Urinary bladder (tissue), 4 donors: ENCODE measurements around the gene PLSCR2. TPM values are rescaled to one million over a fixed set of nuclear protein-coding genes. Genes with fewer than 3 reads are reported as not detected.
"Not testable (repeated sequence)": the region's sequence is repeated elsewhere in the genome, so short reads cannot be mapped to it uniquely, and the experiment has no call there.

Source experiments
- DNase-seq: peaks from one replicate; pipeline ENCODE4 v3.0.0-alpha.2; 2015; ENCODE audit errors: extremely low spot score
- H3K27ac ChIP-seq: one replicate; pipeline ENCODE4 v1.5.1; 2013; ENCODE audit warnings: low read depth, mild to moderate bottlenecking, moderate library complexity
- H3K36me3 ChIP-seq: one replicate; pipeline ENCODE4 v1.6.1; 2013; ENCODE audit warnings: mild to moderate bottlenecking, moderate library complexity; ENCODE audit not compliant: insufficient read depth
- H3K4me1 ChIP-seq: one replicate; pipeline ENCODE4 v1.6.1; 2013; ENCODE audit warnings: mild to moderate bottlenecking, moderate library complexity; ENCODE audit not compliant: insufficient read depth
- H3K4me3 ChIP-seq: one replicate; pipeline ENCODE4 v1.5.1; 2013; ENCODE audit warnings: low read depth, low read length
- WGBS: extraction: QIAGEN DNeasy Blood & Tissue Kit; methylation state at CpG from one replicate; pipeline ENCODE4 v1.1.7; 2013; 5-methylcytosine and 5-hydroxymethylcytosine counted together
- polyA plus RNA-seq: library from polyadenylated mRNA; stranded (reverse); fragments of 200-250 nt; gene quantifications from one replicate; pipeline ENCODE4 v1.2.3, GENCODE V29; 2013
- total RNA-seq: library from RNA; depleted of rRNA; stranded (reverse); fragments of >200 nt; gene quantifications from one replicate; pipeline ENCODE4 v1.2.3, GENCODE V29; 2014
- donor health status: healthy with polysubstance abuse.
- donor health status: healthy.

PLSCR2 gene
- total and polyA plus RNA-seq, 2 donors = 0.85 TPM; not detected in 1

GRCh38 chr3:146498002-146498736 lies 28.8 kb upstream of the PLSCR2 start:
- no peak overlapping the region for H3K27ac ChIP-seq
- no peaks in the 10 kb centered on the region for H3K36me3 ChIP-seq
- no peak overlapping the region for H3K4me3 ChIP-seq
- no peaks in the 10 kb centered on the region for H3K4me1 ChIP-seq
- 80% methylated on average over 13 of the region's 13 CpGs for WGBS
- DNase-seq = no peak

GRCh38 chr3:146497145-146497843 lies 27.9 kb upstream of the PLSCR2 start:
- H3K4me3 ChIP-seq, H3K36me3 ChIP-seq, H3K4me1 ChIP-seq, H3K27ac ChIP-seq, DNase-seq: not testable (repeated sequence)
- WGBS = 91% methylated on average over 28 of the region's 28 CpGs

- Histone ChIP-seq H3K27ac (no peak overlapping the region), H3K36me3 (no peaks in the 10 kb centered on the region), H3K4me1 (no peaks in the 10 kb centered on the region), H3K4me3 (no peak overlapping the region)
- DNase-seq = no peak
- WGBS = 0% methylated on average over 1 of the region's 1 CpG
Measured at GRCh38 chr3:146496726-146497125, 27.4 kb upstream of the PLSCR2 start.

GRCh38 chr3:146496251-146496650 lies 26.9 kb upstream of the PLSCR2 start:
- no peak overlapping the region for H3K27ac ChIP-seq
- 0% methylated on average over 1 of the region's 1 CpG for WGBS
- DNase-seq = no peak
- H3K36me3 ChIP-seq = no peaks in the 10 kb centered on the region
- H3K4me3 ChIP-seq = no peak overlapping the region
- H3K4me1 ChIP-seq = no peaks in the 10 kb centered on the region

- WGBS = 84% methylated on average over 2 of the region's 2 CpGs
- H3K4me3 ChIP-seq = no peak overlapping the region
- DNase-seq = no peak
- H3K4me1 ChIP-seq = no peaks in the 10 kb centered on the region
- H3K36me3 ChIP-seq = no peaks in the 10 kb centered on the region
- no peak overlapping the region for H3K27ac ChIP-seq
Measured at GRCh38 chr3:146493761-146494160, 24.4 kb upstream of the PLSCR2 start.

- 54% methylated on average over 2 of the region's 2 CpGs for WGBS
- H3K4me3 ChIP-seq = no peak overlapping the region
- no peaks in the 10 kb centered on the region for H3K4me1 ChIP-seq
- no peak overlapping the region for H3K27ac ChIP-seq
- DNase-seq = no peak
- H3K36me3 ChIP-seq = no peaks in the 10 kb centered on the region
Measured at GRCh38 chr3:146493221-146493620, 23.9 kb upstream of the PLSCR2 start.

GRCh38 chr3:146491303-146491702 lies 21.9 kb upstream of the PLSCR2 start:
- no peak for DNase-seq
- Histone ChIP-seq H3K4me3 (no peak overlapping the region), H3K36me3 (no peaks in the 10 kb centered on the region), H3K27ac (no peak overlapping the region), H3K4me1 (no peaks in the 10 kb centered on the region)
- 45% methylated on average over 2 of the region's 2 CpGs for WGBS

- Histone ChIP-seq H3K27ac (no peak overlapping the region), H3K4me1 (no peaks in the 10 kb centered on the region), H3K36me3 (no peaks in the 10 kb centered on the region), H3K4me3 (no peak overlapping the region)
- DNase-seq = no peak
Measured at GRCh38 chr3:146485297-146485696, 15.9 kb upstream of the PLSCR2 start.

GRCh38 chr3:146476094-146476740 lies 6.9 kb upstream of the PLSCR2 start:
- no peak overlapping the region for H3K4me3 ChIP-seq

GRCh38 chr3:146474976-146475375 lies 5.6 kb upstream of the PLSCR2 start:
- not testable (repeated sequence) for DNase-seq, H3K4me1 ChIP-seq, H3K36me3 ChIP-seq, H3K27ac ChIP-seq, H3K4me3 ChIP-seq
- 97% methylated on average over 2 of the region's 2 CpGs for WGBS

More at GRCh38 chr3:146476094-146476740, 6.9 kb upstream of the PLSCR2 start:
- H3K27ac ChIP-seq = no peak overlapping the region
- H3K4me1 ChIP-seq = no peaks in the 10 kb centered on the region
- 85% methylated on average over 6 of the region's 6 CpGs for WGBS
- DNase-seq = no peak
- no peaks in the 10 kb centered on the region for H3K36me3 ChIP-seq

- no peaks in the 10 kb centered on the region for H3K36me3 ChIP-seq
- no peak overlapping the region for H3K4me3 ChIP-seq
- no peak overlapping the region for H3K27ac ChIP-seq
- DNase-seq = no peak
- no peaks in the 10 kb centered on the region for H3K4me1 ChIP-seq
- 88% methylated on average over 2 of the region's 2 CpGs for WGBS
Measured at GRCh38 chr3:146473726-146474125, 4.4 kb upstream of the PLSCR2 start.

- H3K27ac ChIP-seq = no peak overlapping the region
- DNase-seq = no peak
- H3K36me3 ChIP-seq = no peaks in the 10 kb centered on the region
- WGBS = 74% methylated on average over 1 of the region's 1 CpG
- H3K4me3 ChIP-seq = no peak overlapping the region
- H3K4me1 ChIP-seq = peaks cover 2% of the 10 kb centered on the region
Measured at GRCh38 chr3:146472611-146473010, 3.2 kb upstream of the PLSCR2 start.

- no peak overlapping the region for H3K27ac ChIP-seq
- DNase-seq = no peak
- H3K36me3 ChIP-seq = no peaks in the 10 kb centered on the region
- WGBS = 98% methylated on average over 1 of the region's 1 CpG
- no peak overlapping the region for H3K4me3 ChIP-seq
- H3K4me1 ChIP-seq = peaks cover 2% of the 10 kb centered on the region
Measured at GRCh38 chr3:146471012-146471411, 1.7 kb upstream of the PLSCR2 start.

GRCh38 chr3:146470425-146470990 lies 1.1 kb upstream of the PLSCR2 start:
- 90% methylated on average over 9 of the region's 9 CpGs for WGBS
- no peak for DNase-seq
- Histone ChIP-seq H3K4me3 (no peak overlapping the region), H3K4me1 (peaks cover 2% of the 10 kb centered on the region), H3K27ac (no peak overlapping the region), H3K36me3 (no peaks in the 10 kb centered on the region)
